NB4 (cell line): ENCODE results near the gene PNCK.

Experiments
- POLR2A ChIP-seq: IDR thresholded peaks from 2 replicates; pipeline ENCODE4 v1.6.1; 2011; ENCODE audit warnings: mild to moderate bottlenecking; ENCODE audit not compliant: insufficient read length; ENCODE audit errors: extremely low read depth
- TF ChIP-seq, protein P1 (sequence below): IDR thresholded peaks from one replicate; pipeline ENCODE4 v1.5.1; 2012; ENCODE audit warnings: low read depth, low read length
- TF ChIP-seq, protein P2 (sequence below): IDR thresholded peaks from 2 replicates; pipeline ENCODE4 v1.6.1; 2011; ENCODE audit warnings: low read depth, low read length

DNA sequence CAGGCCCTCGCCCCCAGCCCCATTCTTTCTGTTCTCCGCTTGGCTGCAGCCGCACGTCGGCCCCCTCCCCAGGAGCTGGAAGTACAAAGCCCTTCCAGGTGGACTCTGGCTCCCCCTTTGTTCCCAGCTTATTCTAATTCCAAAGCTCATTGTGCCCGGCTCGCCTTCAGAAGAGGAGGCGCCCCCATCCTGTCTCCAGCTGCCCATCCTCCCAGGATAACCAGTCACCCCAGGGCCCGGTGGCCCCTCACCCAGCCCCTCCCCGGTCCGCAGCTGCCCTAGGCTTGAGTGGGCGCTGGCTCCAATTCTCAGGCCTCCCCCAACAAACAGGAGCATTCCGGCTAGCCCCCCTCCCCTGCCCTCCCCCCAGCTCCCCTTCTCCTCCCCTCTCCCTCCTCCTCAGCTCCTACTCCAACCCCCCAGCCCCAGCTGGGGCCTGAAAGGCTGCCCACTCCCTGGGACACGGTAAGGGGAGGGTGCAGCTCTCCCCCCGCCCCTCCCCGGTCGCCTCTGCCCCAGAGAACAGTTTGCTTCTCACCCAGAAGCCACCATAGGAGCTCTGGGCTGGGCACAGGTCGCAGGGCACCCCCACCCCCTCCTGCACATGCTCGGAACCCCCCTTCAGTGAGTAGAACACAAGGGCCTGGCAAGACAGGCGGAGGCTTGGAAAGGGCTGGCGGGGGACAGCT lies 11.0 kb upstream of the PNCK start:
- TF ChIP-seq, protein P1, sequence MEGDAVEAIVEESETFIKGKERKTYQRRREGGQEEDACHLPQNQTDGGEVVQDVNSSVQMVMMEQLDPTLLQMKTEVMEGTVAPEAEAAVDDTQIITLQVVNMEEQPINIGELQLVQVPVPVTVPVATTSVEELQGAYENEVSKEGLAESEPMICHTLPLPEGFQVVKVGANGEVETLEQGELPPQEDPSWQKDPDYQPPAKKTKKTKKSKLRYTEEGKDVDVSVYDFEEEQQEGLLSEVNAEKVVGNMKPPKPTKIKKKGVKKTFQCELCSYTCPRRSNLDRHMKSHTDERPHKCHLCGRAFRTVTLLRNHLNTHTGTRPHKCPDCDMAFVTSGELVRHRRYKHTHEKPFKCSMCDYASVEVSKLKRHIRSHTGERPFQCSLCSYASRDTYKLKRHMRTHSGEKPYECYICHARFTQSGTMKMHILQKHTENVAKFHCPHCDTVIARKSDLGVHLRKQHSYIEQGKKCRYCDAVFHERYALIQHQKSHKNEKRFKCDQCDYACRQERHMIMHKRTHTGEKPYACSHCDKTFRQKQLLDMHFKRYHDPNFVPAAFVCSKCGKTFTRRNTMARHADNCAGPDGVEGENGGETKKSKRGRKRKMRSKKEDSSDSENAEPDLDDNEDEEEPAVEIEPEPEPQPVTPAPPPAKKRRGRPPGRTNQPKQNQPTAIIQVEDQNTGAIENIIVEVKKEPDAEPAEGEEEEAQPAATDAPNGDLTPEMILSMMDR: no peak
- no peak for TF ChIP-seq POLR2A
- TF ChIP-seq, protein P2, sequence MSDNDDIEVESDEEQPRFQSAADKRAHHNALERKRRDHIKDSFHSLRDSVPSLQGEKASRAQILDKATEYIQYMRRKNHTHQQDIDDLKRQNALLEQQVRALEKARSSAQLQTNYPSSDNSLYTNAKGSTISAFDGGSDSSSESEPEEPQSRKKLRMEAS: no peak
